Femur (tissue), 1 donor: ENCODE data around the gene KIF1A.
"Not testable (repeated sequence)": the region's sequence is repeated elsewhere in the genome, so short reads cannot be mapped to it uniquely, and the experiment has no call there.

Experiments
- DNase-seq: peaks from one replicate; pipeline ENCODE4 v3.0.0-alpha.2; 2017

The KIF1A gene

DNA sequence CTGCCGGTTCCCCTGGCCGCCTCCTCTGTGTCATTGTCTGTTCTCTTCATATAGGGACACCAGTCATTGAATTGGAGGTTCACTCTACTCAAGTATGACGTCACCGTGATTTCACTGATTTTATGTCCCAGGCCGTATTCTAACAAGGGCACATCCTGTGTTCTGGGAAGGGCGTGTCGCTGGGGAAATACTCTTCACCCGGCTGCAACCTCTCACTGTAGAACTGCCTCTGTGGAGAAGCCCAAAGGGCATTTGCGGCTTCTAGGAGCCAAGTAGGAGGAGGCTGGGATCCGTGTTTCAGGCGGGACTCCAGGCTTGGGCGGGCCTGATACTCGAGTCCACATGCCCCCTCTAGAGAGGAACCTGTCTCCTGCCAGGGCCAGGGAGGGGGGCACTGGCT lies 123.5 kb downstream of the KIF1A start:
- DNase-seq = not testable (repeated sequence)

GRCh38 chr2:240695593-240695992 lies 124.4 kb downstream of the KIF1A start:
- DNase-seq = not testable (repeated sequence)

DNA sequence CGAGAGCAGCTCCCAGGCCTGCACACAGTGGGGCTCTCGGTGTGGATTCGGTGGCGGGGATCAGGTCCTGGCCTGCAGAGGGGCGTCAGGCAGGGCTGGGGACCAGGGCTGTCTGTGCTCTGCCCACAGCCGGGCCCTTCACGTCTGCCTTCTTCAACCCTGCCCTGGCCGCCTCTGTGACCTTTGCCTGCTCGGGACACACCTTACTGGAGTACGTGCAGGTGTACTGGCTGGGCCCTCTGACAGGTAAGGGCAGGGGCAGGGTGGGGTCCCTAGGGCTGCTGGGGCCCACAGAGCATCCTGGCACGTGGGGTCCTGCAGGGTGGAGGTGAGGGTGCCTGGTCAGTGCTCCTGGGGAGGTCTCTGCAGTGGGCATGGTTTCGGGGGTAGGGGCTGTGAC lies 125.7 kb downstream of the KIF1A start:
- not testable (repeated sequence) for DNase-seq

DNA sequence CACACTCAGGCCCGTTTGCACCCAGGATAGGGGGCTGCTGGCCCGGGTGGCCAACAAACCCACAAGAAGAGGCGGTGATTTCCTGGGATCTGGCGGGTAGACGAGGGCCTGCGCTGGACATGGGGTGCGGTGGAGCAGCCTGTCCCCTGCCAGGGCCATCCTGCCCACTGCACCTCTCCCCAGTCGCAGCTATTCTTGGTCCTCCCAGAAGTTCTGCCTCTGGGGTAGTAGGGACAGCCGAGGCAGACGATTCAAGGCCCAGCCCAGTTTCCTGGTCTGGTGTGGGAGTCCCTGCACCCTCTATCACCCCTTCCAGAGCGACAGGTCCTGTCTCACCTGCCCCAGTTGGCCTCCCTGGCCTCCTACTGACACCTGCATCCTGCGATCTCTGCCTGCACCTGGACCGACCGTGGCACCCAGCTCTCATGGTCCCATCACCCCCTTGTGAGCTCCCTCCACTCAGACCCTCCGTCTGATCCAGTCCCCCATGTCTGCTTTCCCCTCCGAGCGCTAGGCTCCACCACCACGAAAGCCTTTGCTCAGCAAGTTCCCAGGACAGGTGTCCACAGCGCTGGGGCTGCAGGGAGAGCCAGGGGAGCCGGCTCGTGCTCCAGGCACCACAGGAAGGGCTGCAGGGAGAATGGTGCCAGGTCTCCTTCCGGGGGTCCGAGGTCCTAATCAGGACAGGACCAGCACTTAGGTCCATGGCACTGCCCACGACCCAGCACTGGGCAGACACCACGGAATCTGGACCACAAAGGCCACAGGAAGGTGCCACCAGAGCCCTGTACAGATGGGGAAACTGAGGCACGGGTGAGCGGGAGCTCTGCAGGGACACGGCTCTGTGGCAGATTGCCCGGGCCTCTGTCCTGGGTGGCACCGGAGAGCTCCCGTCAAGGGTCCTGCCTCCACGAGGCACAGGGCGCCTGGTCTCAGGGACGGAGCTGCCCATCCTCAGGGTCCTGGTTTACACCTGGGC lies 127.1 kb downstream of the KIF1A start:
- DNase-seq = peak; percentile 4

GRCh38 chr2:240691631-240692420 lies 128.2 kb downstream of the KIF1A start, which contains the start of gene AQP12A:
Gene AQP12A, plus strand, starts transcription at chr2:240691866. Its CDS starts 48 bp downstream, at chr2:240691914.
- peak; percentile 11 for DNase-seq

- not testable (repeated sequence) for DNase-seq
These were observed 129.0 kb downstream of the KIF1A start for GRCh38 chr2:240691075-240691427.

DNA sequence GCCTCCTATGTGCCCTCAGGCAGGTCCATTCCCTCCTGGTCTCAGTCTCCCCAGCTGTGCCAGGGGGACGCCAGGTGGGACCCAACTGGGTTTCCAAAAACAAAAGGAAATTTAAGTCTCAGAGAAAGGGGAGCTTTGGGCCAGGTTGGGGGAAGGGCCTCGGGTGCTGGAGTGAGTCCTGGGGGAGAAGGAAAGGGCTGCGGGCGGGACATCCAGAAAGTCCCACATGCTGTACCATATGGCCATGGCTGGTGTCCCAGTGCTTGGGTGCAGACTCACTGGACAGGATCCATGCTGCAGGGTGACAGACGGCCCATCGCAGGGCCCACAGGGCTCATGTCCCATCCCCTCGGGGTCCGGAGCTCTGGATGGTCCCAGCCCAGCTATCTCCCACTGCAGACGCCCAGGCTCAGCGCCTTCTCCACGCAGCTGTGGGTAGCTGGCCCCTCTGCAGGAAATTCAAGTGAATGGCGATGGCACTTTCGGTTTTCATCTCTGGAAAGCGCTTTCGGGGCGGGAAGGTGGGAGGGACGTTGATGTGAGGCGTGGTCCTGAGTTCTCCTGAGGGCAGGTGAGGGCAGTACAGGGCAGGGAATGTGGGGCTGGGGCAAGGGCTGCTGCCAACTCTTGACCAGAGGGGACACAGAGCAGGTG lies 129.5 kb downstream of the KIF1A start:
- DNase-seq = peak; percentile 4

- peak; percentile 12 for DNase-seq
These were observed 130.0 kb downstream of the KIF1A start for GRCh38 chr2:240689975-240690374.

DNA sequence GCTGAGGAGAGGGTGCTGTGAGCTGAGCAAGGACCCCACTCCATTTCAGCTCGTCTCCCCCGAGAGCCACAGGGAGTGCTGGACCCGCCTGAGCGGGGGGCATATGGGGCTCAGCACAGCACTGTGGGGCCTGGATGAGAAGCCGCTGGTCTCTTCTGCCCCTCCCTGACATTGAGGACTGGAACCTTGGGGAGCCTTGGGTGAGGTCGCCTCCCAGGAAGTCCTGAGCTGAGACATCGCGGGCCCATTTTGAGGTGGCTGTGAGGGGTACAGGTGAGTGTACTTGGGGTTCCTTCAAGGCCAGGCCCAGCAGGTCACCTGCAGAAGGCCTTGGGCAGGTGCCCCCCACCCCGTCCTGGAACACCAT lies 131.5 kb downstream of the KIF1A start:
- no peak for DNase-seq

DNA sequence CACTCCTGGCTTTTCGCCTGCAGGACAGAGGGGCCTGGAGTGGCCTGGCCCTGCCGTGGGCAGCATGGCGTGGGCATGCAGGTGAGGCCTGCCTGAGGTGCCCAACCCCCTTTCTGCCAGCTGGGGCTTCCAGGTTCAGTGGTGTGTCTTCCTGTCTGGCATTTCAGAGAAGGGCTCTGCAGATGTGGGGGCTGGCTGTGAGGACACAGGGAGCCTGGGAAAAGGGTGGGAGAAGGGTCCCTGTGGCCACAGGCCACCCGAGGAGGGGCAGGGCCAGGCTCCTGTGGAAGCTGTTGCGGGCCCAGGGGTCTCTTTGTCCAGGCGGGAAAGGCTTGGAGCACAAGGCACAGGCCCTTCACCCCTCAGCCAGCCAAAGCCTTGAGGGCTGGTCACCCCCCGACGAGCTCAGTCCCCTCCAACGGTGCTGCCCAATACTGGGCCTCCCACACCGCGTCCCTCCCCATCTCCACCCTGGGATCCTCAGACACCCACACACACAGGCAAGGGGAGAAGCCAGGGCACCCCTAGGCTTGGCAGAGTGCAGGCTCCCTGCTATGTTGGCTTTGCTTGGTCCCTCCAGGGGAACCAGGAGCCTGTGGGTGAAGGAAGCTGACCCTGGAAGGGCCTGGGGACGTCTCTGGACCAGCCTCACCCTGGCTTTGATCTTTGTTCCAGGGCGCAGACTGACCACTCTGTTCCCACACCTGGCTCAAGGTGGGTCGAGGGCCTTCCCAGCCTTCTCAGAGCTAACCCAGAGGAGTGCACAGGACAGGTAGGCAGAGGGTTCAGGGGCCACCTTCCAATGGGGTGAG lies 132.1 kb downstream of the KIF1A start:
- DNase-seq = no peak

DNA sequence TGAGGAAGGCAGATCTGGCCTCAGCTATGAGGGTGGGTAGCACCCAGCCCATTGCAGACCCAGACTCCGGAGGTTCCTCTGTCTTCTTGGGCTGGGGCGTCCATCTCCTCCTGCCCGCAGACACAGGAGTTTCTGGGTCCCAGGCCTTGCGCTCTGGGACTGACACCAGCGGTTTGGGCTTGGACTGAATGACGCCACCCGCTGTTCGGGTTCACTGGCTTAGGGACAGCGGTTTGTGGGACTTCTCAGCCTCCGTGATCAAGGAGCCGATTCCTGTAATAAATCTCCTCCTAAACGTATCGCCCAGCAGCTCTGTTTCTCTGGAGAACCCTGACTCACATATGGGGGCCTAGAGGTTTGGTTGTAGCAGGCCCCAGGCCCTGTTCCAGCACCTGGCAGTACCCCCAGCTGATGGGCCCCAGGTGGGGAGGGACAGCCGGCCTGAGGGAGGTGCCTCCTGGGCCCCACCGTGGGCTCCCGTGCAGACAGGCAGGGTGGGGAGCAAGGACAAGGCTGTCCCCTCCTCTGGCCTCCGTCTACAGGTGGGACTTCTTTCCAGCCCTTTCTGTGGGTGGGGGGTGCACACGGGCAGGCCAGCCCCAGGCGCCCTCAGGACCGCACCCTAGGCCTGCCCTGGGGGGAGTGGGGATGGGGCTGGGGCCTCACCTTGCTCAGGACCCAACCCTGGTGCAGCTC lies 132.8 kb downstream of the KIF1A start:
- DNase-seq = no peak

- no peak for DNase-seq
These were observed 133.6 kb downstream of the KIF1A start for GRCh38 chr2:240686460-240686859.

GRCh38 chr2:240685771-240686371 lies 134.1 kb downstream of the KIF1A start:
- no peak for DNase-seq

- DNase-seq = not testable (repeated sequence)
These were observed 135.9 kb downstream of the KIF1A start for GRCh38 chr2:240683980-240684728.

GRCh38 chr2:240683329-240683979 lies 136.6 kb downstream of the KIF1A start:
- DNase-seq = not testable (repeated sequence)

DNA sequence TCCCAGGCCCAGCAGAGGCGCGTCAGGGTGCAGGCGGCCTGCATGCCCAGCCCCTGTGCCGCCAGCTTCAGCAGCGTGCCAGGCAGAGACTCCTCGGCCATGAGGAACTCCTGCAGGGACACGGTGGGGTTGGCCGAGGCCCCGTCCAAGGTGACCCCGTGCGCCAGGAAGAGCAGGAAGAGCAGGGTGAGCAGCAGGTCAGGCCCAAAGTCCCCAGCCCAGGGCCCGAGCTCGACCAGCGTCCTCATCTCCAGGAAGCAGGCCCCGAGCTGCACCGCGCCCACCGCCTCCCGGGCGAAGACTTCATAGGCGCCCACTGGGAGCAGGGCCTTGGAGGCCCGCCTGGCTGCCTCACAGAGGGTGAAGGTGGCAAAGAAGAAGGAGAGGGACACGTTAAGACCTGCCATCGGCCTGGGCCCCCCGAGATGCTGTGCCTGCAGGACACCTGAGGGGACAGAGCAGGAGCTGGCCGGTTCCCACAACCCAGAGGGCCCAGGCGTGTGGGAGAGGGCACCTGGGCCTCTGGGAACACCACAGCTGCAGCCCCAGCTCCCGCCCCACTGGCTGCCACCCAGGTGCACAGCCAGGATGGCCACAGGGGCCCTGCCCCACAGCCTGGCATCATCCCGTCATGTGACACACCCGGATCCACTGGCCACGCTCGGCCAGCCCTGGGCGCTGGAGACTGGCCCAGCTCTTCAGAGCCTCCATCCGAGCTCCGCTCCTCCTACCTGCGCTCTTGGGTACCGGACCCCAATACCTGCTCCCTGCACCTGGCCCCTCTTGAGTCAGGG lies 137.4 kb downstream of the KIF1A start, which contains the start of gene AQP12B:
AQP12B (minus strand) TSS at position 455 of the 794 bp plus-strand sequence; CDS start at position 407, 48 bp downstream.
- not testable (repeated sequence) for DNase-seq

DNA sequence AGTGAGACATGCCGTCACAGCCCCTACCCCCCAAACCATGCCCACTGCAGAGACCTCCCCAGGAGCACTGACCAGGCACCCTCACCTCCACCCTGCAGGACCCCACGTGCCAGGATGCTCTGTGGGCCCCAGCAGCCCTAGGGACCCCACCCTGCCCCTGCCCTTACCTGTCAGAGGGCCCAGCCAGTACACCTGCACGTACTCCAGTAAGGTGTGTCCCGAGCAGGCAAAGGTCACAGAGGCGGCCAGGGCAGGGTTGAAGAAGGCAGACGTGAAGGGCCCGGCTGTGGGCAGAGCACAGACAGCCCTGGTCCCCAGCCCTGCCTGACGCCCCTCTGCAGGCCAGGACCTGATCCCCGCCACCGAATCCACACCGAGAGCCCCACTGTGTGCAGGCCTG lies 139.8 kb downstream of the KIF1A start:
- not testable (repeated sequence) for DNase-seq

- DNase-seq = not testable (repeated sequence)
These were observed 141.1 kb downstream of the KIF1A start for GRCh38 chr2:240678909-240679308.

GRCh38 chr2:240678043-240678442 lies 142.0 kb downstream of the KIF1A start:
- DNase-seq = not testable (repeated sequence)
